GM23338 (cell line): ENCODE results near the gene ZNF202. TPM values are rescaled to one million over a fixed set of nuclear protein-coding genes. Genes with fewer than 3 reads are reported as not detected.
A peak's percentile ranks its signal among the peaks of the same experiment; 100 is the strongest.

Experiments used
- ATAC-seq: fragments of 200-7000 bp; cut with Tn5 transposase; 3 replicates; pipeline ENCODE4 v1.9.1; 2020
- DNase-seq: peaks from one replicate; pipeline ENCODE4 v3.0.0-alpha.2; 2015; ENCODE audit warnings: low spot score
- H2AFZ ChIP-seq: fragments of 200-600 bp; sonication (generic); 2 replicates; pipeline ENCODE4 v1.8.0; 2016; ENCODE audit warnings: antibody characterized with exemption, mild to moderate bottlenecking, moderate library complexity
- H3F3A ChIP-seq: fragments of 200-600 bp; sonication (generic); replicated peaks from 2 replicates; pipeline ENCODE4 v1.8.0; 2017; ENCODE audit warnings: antibody characterized with exemption, mixed run types, low read depth
- H3K27ac ChIP-seq: fragments of 200-600 bp; sonication (generic); 2 replicates; pipeline ENCODE4 v1.6.1; 2016; ENCODE audit warnings: low read depth
- H3K27me3 ChIP-seq: fragments of 200-600 bp; sonication (generic); 2 replicates; pipeline ENCODE4 v1.8.0; 2016; ENCODE audit warnings: mild to moderate bottlenecking, mixed run types, moderate library complexity; ENCODE audit not compliant: insufficient read depth
- H3K36me3 ChIP-seq: fragments of 200-600 bp; sonication (generic); 2 replicates; pipeline ENCODE4 v1.8.0; 2016; ENCODE audit warnings: mild to moderate bottlenecking; ENCODE audit not compliant: insufficient read depth
- H3K4me1 ChIP-seq: fragments of 200-600 bp; sonication (generic); 2 replicates; pipeline ENCODE4 v1.8.0; 2016; ENCODE audit warnings: mild to moderate bottlenecking, moderate library complexity; ENCODE audit not compliant: insufficient read depth
- H3K4me2 ChIP-seq: fragments of 200-600 bp; sonication (generic); 2 replicates; pipeline ENCODE4 v1.7.1; 2017; ENCODE audit warnings: mixed run types
- H3K4me3 ChIP-seq: fragments of 200-600 bp; sonication (generic); 2 replicates; pipeline ENCODE4 v1.6.1; 2016; ENCODE audit warnings: mixed run types
- H3K79me2 ChIP-seq: fragments of 200-600 bp; sonication (generic); replicated peaks from 2 replicates; pipeline ENCODE4 v1.8.0; 2017; ENCODE audit warnings: mild to moderate bottlenecking; ENCODE audit not compliant: insufficient read depth
- H3K9me2 ChIP-seq: fragments of 200-600 bp; sonication (generic); 2 replicates; pipeline ENCODE4 v1.8.0; 2017; ENCODE audit not compliant: insufficient read depth
- H4K20me1 ChIP-seq: fragments of 200-600 bp; sonication (generic); replicated peaks from 2 replicates; pipeline ENCODE4 v1.8.0; 2017; ENCODE audit warnings: mild to moderate bottlenecking; ENCODE audit not compliant: insufficient read depth
- H3K27ac Mint-ChIP-seq: 2 replicates; pipeline ENCODE4 v1.8.0; 2020; ENCODE audit warnings: inconsistent platforms, mild to moderate bottlenecking, moderate library complexity, mixed read lengths
- H3K27me3 Mint-ChIP-seq: 3 replicates; pipeline ENCODE4 v1.8.0; 2022; ENCODE audit warnings: low read depth, mild to moderate bottlenecking, moderate library complexity, mixed read lengths, inconsistent platforms; ENCODE audit not compliant: insufficient read depth, poor library complexity
- H3K36me3 Mint-ChIP-seq: 3 replicates; pipeline ENCODE4 v1.8.0; 2021; ENCODE audit warnings: low read depth, mild to moderate bottlenecking, inconsistent platforms, moderate library complexity, mixed read lengths
- H3K4me1 Mint-ChIP-seq: 3 replicates; pipeline ENCODE4 v1.8.0; 2020; ENCODE audit warnings: mild to moderate bottlenecking, inconsistent platforms, mixed read lengths
- H3K4me3 Mint-ChIP-seq: 3 replicates; pipeline ENCODE4 v1.8.0; 2021; ENCODE audit warnings: moderate library complexity, mild to moderate bottlenecking, inconsistent platforms, mixed read lengths
- H3K9me3 Mint-ChIP-seq: 3 replicates; pipeline ENCODE4 v1.8.0; 2020; ENCODE audit warnings: moderate library complexity, mild to moderate bottlenecking, inconsistent platforms, mixed read lengths
- CREB1 ChIP-seq: fragments of 250-450 bp; sonication (Bioruptor Pico); IDR thresholded peaks from 2 replicates; pipeline ENCODE4 v1.5.0; 2020; ENCODE audit warnings: low read depth, mild to moderate bottlenecking, moderate library complexity
- EZH2 ChIP-seq: fragments of 200-600 bp; sonication (generic); IDR thresholded peaks from one replicate; pipeline ENCODE4 v1.8.0; 2017; ENCODE audit warnings: antibody characterized with exemption, mild to moderate bottlenecking, low read depth; ENCODE audit not compliant: unreplicated experiment
- JUNB ChIP-seq: IDR thresholded peaks from one replicate; pipeline ENCODE4 v1.6.1; 2016; ENCODE audit warnings: antibody characterized with exemption; ENCODE audit not compliant: unreplicated experiment
- NANOG ChIP-seq: IDR thresholded peaks from 2 replicates; pipeline ENCODE4 v1.6.1; 2016; ENCODE audit warnings: antibody characterized with exemption, borderline replicate concordance
- POLR2AphosphoS5 ChIP-seq: IDR thresholded peaks from 2 replicates; pipeline ENCODE4 v1.6.1; 2016; ENCODE audit warnings: antibody characterized with exemption, low read depth
- REST ChIP-seq: IDR thresholded peaks from one replicate; pipeline ENCODE4 v1.6.1; 2018; ENCODE audit warnings: antibody characterized with exemption; ENCODE audit not compliant: unreplicated experiment
- STAT1 ChIP-seq: IDR thresholded peaks from one replicate; pipeline ENCODE4 v1.6.1; 2016; ENCODE audit warnings: antibody characterized with exemption; ENCODE audit not compliant: unreplicated experiment
- ZNF114 ChIP-seq: fragments of 250-450 bp; sonication (Bioruptor Pico); IDR thresholded peaks from 2 replicates; pipeline ENCODE4 v1.5.0; 2020; ENCODE audit warnings: mild to moderate bottlenecking, moderate library complexity
- ZNF331 ChIP-seq: fragments of 250-450 bp; sonication (Bioruptor Pico); IDR thresholded peaks from 2 replicates; pipeline ENCODE4 v1.5.0; 2020; ENCODE audit warnings: low read depth, mild to moderate bottlenecking, moderate library complexity
- polyA plus RNA-seq: library from polyadenylated mRNA; unstranded; fragments of >200 nt; fragmentation: Nextera tagmentation; extraction: Ambion mirVana; gene quantifications from 2 replicates; pipeline ENCODE4 v1.2.1, GENCODE V29; 2016
- total RNA-seq: library from RNA; depleted of rRNA; stranded (reverse); fragments of >200 nt; shearing (Covaris generic); gene quantifications from 2 replicates; pipeline ENCODE4 v1.2.3, GENCODE V29; 2014
- TF ChIP-seq, protein P1 (sequence below), 2 experiments: fragments of 200-600 bp in 1 of 2; sonication (generic) in 1 of 2; conservative IDR thresholded peaks; 2 replicates each; pipeline versions ENCODE4 v1.5.1 to v1.6.1; 2016 to 2017; ENCODE audit warnings: antibody characterized with exemption in 2 of 2, low read depth in 2 of 2, mild to moderate bottlenecking in 2 of 2, moderate library complexity in 1 of 2

The ZNF202 gene
- total and polyA plus RNA-seq, 2 experiments from 2014 or later = 18.2 to 36.7 TPM

- TF ChIP-seq JUNB (no peak), EZH2 (no peak)
- TF ChIP-seq, protein P1, sequence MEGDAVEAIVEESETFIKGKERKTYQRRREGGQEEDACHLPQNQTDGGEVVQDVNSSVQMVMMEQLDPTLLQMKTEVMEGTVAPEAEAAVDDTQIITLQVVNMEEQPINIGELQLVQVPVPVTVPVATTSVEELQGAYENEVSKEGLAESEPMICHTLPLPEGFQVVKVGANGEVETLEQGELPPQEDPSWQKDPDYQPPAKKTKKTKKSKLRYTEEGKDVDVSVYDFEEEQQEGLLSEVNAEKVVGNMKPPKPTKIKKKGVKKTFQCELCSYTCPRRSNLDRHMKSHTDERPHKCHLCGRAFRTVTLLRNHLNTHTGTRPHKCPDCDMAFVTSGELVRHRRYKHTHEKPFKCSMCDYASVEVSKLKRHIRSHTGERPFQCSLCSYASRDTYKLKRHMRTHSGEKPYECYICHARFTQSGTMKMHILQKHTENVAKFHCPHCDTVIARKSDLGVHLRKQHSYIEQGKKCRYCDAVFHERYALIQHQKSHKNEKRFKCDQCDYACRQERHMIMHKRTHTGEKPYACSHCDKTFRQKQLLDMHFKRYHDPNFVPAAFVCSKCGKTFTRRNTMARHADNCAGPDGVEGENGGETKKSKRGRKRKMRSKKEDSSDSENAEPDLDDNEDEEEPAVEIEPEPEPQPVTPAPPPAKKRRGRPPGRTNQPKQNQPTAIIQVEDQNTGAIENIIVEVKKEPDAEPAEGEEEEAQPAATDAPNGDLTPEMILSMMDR (conservative IDR thresholded peaks at IDR 0.05; ENCODE audit: low read depth in 2 of 2) = no peak
These were observed 33.8 kb upstream of the ZNF202 start (continued) for GRCh38 chr11:123775289-123775688.

DNA sequence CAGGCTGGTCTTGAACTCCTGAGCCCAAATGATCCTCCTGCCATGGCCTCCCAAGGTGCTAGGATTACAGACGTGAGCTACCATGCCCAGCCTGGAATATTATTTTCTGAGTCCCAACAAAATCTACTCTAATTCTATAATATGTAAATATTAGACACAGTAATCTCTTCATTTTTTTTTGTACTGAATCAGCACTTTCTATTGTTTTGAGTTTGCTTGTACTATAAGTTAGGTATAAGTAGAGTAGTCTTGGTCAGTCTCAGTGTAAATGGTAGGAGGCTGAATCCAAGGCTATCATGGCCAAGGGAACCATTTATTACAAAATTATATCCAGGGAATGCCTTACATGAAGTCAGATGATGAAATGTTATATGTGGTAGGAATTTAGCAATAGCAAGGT is 32.5 kb upstream of the ZNF202 start:
- Histone ChIP-seq H3K4me1 (peaks cover 56% of the 10 kb centered on the region), H3K36me3 (no peaks in the 10 kb centered on the region), H3K27ac (peak overlapping the region; percentile 91), H2AFZ (no peak overlapping the region), H3K4me2 (peak overlapping the region; percentile 13), H3K79me2 (no peaks in the 10 kb centered on the region), H3K9me2 (0 out of 2 replicates have a peak, but pooled peaks cover 5% of the 10 kb centered on the region), H3K27me3 (no peaks in the 10 kb centered on the region), H3F3A (peaks cover 7% of the 10 kb centered on the region; the same call in 1 of the 2 replicates), H4K20me1 (no peaks in the 10 kb centered on the region), H3K4me3 (no peak overlapping the region)
- H3K9me3 Mint-ChIP-seq = peaks cover 11% of the 10 kb centered on the region
- peak overlapping the region; percentile 97 for H3K27ac Mint-ChIP-seq
- no peak for ATAC-seq
- TF ChIP-seq STAT1 (no peak), JUNB (no peak), EZH2 (no peak), REST (no peak)
- no peak overlapping the region for H3K4me3 Mint-ChIP-seq
- no peaks in the 10 kb centered on the region for H3K27me3 Mint-ChIP-seq
- H3K4me1 Mint-ChIP-seq = peaks cover 50% of the 10 kb centered on the region
- peaks cover 18% of the 10 kb centered on the region for H3K36me3 Mint-ChIP-seq
- no peak for DNase-seq

DNA sequence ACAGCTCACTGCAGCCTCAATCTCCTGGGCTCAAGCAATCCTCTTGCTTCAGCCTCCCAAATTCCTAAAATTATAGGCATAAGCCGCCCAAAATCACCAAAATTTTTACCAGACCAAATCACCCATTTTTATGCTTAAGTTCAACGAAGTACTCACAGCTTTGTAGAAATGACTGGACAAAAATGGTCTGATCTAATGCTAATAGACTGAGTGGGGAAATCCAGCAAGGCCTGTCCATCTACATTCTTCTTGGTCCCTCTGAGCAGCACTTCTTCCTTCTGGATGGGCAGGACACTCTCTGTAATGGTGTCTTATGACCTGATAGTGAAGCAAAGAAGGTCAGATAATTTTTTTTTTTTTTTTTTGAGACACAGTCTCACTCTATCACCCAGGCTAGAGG is 31.6 kb upstream of the ZNF202 start:
- H4K20me1 ChIP-seq = no peaks in the 10 kb centered on the region
- Mint-ChIP-seq H3K36me3 (peaks cover 24% of the 10 kb centered on the region), H3K4me1 (peaks cover 43% of the 10 kb centered on the region), H3K27ac (peak overlapping the region; percentile 97), H3K4me3 (no peak overlapping the region), H3K9me3 (peaks cover 17% of the 10 kb centered on the region), H3K27me3 (no peaks in the 10 kb centered on the region)
- H3K4me2 ChIP-seq = no peak overlapping the region; the same call in 1 of the 2 replicates
- no peak overlapping the region for H2AFZ ChIP-seq
- peak overlapping the region; percentile 91; the same call in 1 of the 2 replicates for H3K27ac ChIP-seq
- peaks cover 8% of the 10 kb centered on the region; the same call in 1 of the 2 replicates for H3K9me2 ChIP-seq
- H3K27me3 ChIP-seq = no peaks in the 10 kb centered on the region
- peaks cover 53% of the 10 kb centered on the region for H3K4me1 ChIP-seq
- ATAC-seq = no peak
- no peak overlapping the region for H3K4me3 ChIP-seq
- no peak for DNase-seq
- H3K79me2 ChIP-seq = no peaks in the 10 kb centered on the region
- peaks cover 7% of the 10 kb centered on the region; the same call in 1 of the 2 replicates for H3F3A ChIP-seq
- H3K36me3 ChIP-seq = no peaks in the 10 kb centered on the region
- TF ChIP-seq CREB1 (CRISPR knock-in tag) (no peak), POLR2AphosphoS5 (no peak), EZH2 (no peak), STAT1 (no peak), ZNF331 (CRISPR knock-in tag) (no peak), ZNF114 (CRISPR knock-in tag) (no peak), NANOG (no peak), JUNB (no peak), REST (no peak)
- TF ChIP-seq, protein P1 (conservative IDR thresholded peaks at IDR 0.05; ENCODE audit: low read depth in 2 of 2) = no peak
